Stimulated activated CD8-positive, alpha-beta memory T cell treated with anti-CD3 and anti-CD28 coated beads, Interleukin-7, amount 100 ng/mL, for 4 hours (primary cell): Measurements from ENCODE around the gene ATP1A3.
"Not testable (repeated sequence)": the region's sequence is repeated elsewhere in the genome, so short reads cannot be mapped to it uniquely, and the experiment has no call there.

Experiments
- DNase-seq, 2 donors: peaks; one replicate each; pipeline ENCODE4 v3.0.0-alpha.2; 2020; ENCODE audit warnings: low read depth in 2 of 2

The ATP1A3 gene

DNA sequence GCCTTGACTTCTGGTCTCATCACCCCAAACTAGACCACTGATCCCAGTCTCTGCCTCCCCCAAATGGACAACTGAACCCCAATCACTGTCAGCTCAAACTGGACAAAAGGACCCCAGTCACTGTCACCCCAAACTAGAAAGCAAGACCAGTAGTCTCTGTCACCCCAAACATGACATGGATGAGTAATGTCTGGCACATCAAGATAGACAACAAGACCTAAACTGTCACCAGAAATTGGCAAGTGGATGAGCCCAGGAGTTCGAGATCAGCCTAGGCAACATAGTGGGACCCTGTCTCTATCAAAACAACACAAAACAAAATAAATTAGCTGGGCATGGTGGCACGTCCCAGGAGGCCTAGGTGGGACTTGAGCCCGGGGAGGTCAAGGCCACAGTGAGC is 46.9 kb downstream of the ATP1A3 start:
- no peak for DNase-seq

DNA sequence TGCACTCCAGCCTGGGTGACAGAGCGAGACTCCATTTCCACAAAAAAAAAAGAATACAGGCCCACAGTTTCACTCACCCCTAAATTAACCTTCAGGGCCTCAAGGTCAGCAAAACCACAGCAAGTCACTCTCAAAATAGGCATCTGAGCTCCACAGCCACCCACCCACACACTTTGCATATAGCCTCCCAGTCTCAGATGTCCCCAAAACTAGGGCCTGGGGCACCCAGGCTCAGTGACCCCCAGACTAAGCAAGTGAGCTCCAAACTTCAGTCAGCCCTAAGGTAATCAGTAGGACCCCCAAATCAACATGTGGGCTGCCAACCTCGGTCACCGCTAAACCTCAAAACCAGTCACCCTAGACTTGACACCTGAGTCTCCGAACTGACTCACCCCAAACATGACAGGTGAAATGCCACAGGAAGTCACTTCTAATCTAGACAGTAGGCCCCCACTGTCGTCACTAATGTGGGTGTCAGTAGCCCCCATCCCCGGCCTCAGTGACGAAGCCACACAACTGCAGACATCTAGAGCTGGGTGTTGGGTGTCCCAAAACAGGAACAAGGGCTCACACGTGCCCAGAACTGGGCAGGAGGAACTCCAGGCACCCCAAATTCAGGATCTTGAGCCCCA is 48.8 kb downstream of the ATP1A3 start:
- peak; percentile 86 to 91 for DNase-seq

DNA sequence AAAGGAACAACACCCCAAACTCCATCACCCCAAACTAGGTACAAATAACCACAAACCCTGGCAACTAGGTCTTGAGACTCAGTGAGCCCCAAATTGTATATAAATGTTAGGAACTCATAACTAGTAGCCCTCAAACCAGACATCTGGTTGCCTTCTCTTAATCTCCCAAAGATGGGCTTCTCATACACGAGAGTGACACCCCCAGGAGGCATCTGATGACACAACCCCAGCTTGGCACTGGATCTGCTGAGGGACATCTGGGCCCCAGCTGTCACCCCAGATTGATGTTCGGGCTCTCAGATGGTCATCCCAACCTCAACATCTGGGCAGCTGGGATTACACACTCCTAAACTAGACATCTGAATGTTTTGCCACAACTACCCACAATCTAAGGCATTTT is 49.7 kb downstream of the ATP1A3 start:
- DNase-seq = no peak

DNA sequence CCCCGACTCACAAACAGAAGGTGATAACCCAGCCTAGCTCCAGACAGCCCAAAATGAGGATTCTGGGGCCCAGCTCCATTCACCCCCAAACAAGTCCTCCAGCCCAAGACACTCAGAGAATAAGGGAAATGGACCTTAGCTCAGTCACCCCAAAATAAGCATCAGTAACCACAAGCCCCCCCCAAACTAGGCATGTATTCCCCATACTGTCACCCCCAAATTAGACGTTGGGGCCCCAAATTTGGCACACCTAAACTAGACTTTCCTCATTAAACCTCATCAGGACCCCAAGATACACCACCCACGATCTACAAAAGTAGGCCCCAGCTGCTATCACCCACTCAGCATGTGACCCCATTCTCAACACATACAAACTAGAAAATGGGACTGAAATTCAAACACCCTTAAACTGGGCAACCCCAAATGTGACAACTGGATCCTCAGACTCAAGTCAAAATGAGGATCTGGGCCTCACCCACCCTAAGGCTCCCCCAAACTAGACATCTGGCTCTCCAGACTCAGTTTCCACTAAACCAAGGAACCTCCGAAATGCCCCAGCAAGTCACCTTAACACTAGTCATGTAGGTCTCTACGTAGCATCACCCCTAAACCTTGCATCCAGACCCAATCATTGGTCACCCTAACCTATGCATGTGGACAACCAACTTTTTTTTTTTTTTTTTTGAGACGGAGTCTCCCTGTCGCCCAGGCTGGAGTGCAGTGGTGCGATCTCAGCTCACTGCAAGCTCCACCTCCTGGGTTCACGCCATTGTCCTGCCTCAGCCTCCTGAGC is 52.4 kb downstream of the ATP1A3 start:
- DNase-seq = no peak

DNA sequence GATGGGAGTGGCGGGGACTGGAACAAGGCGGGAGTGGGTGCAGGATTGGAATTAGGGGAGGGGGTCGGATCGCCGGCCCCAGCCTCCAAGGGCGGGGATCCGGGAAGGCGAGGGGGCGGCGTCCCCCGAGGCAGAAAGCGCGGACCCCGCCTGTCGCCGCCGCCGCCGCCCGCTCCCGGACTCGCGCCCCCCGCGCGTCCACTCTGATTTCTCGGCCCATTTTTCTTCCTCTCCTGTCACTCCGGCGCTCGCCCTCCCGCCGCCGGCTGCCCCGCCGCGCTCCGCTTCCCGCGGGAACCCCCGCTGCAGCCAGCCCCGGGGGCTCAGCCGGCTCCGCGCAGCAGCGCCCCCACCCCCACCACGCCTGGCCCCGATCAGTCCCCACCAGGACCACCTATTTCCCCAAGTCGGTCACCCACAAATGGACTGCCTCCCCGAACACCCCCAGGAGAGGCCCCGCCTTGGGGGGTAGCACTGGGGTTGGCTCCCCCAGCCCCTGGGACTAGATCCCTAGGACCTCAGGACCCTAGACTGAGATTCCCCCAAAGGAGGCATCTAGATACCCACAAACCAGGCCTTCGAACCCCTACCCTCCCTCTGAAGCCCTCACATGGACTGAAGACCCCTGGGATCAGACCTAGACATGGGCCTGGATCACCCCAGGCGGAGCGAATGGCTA is 53.2 kb downstream of the ATP1A3 start:
- no peak for DNase-seq

DNA sequence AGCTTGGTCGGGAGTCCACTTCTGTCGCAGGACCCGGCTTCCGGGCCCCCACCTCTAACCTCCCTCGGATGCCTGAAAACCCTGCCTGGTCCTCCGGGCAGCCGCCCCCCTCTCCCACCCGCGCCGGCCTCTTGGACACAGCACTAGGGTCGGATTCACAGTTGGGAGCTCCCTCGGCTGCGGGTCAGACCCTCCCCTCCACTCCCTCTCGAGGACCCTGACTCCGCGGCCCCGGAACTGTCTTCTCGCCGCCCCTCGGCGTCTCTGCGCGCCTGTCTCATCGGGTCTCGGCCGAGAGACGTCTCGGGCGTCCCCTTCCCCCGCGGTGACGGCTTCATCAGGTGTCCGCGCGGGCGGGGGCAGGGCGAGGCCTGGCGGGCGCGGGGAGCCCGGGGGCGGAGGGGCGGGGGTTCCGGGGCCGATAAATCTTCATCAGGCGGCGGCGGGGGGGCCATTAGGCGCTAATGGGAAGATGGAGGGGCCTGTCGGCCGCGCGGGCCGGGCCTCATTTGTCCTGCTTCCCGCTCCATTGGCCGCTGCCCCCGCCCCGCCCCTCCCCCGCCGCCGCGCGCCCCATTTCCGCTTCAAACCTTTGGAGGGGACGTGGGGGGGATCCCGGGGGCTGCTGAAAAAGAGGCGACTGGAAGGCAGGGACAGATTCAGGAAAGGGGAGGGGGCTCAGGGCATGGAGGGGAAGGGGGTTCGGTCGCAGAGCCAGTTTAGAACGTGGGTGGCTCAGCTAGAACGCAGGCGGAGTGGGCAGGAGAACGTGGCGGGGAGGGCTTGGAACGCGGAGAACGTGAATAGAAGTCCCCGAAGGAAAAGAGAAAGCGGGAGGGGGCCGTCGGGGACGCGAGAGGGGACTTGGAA is 53.9 kb downstream of the ATP1A3 start:
- peak in 1 of 2 donors; percentile 68 for DNase-seq

DNA sequence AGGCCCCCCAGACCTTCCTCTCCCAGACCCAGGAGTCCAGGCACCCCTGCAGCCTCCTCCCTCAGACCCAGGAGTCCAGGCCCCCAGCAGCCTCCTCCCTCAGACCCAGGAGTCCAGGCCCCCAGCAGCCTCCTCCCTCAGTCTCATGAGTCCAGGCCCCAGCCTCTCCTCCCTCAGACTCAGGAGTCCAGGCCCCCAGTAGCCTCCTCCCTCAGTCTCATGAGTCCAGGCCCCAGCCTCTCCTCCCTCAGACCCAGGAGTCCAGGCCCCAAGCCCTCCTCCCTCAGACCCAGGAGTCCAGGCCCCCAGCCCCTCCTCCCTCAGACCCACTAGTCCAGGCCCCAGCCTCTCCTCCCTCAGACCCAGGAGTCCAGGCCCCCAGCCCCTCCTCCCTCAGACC is 54.8 kb downstream of the ATP1A3 start:
- not testable (repeated sequence) for DNase-seq

DNA sequence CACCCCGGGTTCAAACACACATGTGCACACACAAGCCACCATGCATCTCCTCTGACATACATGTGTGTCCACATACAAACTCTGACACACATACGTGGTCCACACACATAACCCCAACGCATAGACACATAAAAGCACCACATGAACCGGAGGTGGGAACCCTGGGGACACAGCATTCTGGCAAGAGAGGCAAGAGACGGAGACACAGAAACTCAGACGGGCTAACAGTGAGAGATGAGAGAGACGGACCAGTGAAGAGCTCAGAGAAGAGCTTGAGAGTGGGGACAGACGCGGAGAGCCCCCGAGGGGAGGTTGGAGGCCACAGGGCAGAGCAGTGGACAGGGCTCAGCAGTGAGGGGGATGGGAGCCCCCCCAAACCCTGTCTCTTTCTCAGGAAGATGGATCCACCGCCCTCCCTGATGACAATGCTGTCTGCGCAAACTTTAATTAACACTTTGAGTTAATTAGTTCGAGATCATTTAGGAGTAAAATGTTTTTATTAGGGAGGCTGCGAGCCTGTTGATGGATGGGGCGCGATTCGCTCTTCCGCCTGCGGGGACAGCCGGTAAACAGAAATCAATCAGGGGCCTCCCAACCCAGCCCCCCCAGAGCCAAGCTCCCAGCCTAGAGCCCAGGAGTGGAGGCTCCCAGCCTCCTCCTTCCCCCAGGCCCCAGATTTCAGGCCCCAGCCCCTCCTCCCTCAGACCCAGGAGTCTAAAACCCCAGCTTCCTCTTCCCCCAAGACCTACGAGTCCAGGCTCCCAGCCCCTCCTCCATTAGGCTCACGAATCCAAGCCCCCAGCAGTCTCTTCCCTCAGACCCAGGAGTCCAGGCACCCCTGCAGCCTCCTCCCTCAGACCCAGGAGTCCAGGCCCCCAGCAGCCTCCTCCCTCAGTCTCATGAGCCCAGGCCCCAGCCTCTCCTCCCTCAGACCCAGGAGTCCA is 56.2 kb downstream of the ATP1A3 start:
- DNase-seq = no peak

DNA sequence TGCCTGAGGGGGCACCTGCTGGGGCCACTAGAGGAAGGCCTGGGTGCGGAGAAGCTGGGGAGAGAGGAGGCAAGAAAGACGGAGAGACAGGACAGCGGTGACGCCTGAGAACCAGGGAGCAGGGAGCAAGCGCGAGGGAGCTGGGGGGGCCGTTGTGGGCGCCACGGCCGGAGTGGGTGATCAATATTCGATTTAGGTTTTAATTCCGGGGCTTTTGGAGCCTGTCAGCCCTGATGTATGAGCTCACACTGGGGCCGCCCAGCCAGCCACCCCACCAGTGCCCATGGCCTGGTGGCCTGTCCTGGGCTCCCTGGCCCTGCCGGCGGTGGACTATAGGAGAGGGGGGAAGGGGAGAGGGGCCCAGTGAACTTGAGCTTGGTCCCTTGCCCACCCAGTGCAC is 57.1 kb downstream of the ATP1A3 start:
- no peak for DNase-seq

DNA sequence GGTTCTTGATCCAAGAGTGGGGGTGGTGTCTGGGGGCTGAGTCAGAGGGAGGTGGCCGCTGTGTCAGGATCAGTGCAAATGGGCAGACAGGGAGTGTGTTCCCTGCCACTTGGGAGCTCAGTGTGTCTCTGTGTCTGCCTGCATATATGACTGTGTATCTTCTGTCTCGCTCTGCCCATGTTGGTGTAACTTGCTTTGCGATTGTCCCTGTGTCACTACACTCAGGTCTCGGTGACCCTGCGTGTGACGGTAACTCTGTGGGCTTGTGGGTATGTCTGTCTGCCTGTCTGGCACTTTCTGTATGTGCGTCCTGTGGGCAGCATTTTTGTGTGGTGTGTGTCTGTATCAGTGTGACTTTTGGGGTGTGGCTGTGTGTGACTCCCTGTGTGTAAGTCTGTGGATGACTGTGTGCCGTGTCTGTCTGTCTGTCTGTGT is 57.6 kb downstream of the ATP1A3 start:
- peak in 1 of 2 donors; percentile 55 for DNase-seq

DNA sequence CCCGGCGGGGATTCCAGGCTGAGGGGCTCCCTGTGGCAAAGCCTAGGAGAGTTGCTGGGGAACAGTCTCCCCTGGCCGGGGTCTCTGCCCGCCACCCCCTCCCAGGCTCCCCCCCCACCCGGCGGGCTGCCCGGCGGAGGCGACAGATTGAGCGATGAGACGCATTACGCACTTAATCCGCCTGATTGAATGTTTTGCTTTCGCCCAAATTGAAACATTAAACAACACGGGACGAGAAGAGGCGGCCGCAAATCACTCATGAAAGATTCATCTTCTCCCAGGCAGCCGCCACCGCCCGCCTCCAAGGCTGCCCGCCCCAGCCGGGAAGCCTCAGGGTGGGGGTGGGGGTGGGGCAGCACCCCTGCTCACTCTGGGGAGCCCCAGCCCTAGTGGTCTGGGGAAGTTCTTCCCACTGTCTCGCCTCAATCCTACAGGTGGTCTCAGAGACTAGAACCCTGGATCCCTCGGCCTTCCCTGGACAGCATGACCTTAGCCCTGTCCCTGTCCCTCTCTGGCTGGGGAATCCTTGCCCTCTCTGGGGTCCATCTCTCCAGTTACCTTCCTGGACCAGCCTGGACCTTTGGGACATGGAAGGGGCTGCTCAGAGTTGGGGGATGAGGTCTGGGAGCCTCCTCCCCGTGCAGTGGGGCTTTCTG is 58.1 kb downstream of the ATP1A3 start:
- no peak for DNase-seq

DNA sequence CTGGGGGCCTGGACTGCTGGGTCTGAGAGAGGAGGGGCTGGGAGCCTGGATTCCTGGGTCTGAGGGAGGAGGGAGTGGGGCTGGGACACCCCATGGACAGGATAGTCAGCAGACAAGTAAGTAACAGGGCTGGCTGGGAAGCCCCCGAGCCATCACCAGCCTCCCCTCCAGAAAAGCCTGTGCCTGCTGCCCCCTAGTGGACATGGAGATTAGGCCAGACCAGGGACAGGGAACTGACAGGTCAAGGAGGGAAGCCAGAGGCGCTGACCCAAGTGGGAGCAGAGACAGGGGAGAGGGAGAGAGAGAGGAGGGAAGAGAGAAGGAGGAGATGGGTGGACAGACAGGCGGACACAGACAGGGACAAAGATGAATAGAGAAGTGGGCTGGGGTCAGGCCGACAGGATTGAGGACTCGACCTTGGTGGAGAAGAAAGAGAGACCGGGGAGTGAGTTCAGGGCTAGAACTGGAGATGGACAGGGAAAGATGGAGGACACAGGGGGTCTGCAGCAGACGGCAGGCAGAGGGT is 59.1 kb downstream of the ATP1A3 start:
- peak; percentile 61 to 64 for DNase-seq

DNA sequence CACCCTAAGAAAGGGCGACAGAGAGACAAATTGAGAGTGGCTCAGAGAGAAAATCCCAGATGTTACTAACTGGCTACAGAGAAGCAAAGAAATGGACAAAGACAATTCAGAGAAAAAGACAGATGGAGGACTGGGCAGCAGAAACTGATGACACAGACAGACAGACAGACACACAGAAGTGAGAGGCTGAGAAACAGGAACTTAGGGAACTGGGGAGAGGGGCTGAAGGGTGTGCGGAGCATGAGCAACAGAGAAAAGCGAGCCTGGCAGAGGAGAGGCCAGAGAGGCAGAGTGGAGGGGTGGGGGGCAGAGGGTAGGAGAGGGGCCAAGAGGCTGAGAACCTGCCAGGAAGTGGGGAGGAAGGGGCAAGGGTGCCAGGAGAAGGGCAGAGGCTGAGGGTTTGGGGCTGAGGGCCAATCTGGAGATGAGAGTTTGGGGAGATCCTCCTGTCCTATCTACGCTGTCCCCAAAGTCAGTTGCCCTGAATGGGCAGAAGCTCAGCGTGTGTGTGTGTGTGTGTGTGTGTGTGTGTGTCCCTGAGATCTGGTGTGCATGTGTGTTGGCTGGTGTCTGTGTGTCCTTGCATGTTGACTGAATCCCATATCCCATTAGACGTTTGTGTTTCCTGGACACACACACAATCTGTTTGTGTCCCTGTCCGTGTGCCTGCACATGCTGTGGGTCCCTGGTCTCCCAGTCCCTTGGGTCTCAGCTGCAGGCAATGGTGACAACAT is 60.2 kb downstream of the ATP1A3 start:
- no peak for DNase-seq

DNA sequence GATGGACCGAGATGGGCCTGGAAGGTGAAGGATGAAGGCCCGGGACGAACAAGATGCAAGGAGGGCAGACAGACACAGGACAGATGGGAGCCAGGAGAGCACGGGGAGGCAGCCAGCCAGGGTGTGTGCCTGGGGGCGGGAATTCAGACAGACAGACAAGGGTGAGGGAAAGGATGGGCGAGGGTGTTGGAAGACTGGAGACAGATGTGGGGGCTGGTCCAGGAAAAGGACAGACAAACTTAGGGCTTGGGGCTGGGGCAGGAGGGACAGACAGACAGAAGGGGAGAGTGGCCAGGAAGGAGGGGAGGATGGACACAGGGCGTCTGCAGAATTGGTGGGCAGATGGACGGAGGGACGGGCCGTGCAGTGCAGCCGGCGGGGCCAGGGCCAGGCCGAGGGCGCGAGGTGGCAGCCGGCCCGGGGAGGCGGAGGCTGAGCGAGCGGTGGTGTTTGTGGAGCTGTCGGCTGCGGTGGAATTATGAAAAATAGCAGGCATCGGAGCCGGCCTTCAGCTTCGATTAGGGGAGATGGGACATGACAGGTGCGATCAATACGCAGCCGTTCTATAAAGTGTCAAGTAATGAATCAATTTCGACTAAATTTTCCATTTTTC is 61.2 kb downstream of the ATP1A3 start:
- no peak for DNase-seq

DNA sequence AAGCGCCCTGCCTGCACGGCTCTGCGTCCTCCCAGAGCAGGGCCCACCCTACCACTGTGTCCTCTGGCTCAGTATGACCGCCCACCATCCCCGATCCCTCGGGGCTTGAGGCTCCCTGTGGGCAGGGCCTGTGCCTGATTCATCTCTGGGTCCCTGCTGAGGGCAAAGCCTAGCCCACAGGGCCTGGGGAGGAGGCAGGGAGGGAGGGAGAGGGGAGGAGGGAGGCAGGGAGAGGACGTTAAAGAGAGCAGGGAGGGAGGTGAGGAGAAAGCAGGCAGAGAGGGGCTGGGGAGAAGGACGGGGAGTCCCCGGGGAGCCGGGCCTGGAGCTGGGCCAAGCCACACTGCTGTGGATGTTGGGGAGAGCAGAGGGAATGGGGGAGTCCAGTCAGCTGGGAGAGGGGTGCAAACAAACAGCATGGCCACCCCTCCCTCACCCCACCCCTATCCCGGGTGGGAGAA is 61.7 kb downstream of the ATP1A3 start:
- no peak for DNase-seq

DNA sequence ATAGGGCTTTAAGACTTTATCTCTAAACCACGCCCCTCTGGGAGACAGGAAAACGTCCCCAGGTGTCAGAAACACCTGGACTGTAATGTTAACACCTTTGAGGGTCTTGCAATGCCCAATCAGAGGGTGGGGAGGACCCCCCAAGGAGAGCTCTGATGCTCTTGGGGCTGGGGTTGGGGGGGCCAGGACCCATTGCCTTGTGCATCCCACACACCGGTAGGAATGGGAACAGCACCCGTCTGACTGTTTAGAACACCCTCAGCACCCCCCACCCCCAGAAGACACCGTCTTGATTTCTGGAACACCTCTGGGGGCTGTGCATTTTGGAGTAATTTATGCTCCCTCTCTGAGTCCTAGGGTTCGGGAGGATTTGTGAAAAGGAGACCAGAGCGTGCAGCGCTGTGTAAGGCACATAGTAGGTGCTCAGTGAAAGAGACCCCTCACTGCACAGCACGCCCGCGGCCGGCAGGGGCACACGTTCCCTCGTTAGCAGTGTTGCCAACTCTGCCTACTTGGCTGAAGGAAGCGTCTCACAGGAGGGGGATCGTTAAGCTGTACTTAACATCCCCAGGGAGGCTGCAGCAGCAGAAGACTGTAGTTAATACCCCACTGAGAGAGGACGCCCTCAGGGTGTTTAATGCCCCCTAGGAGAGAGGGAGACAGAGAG is 63.0 kb downstream of the ATP1A3 start:
- no peak for DNase-seq

DNA sequence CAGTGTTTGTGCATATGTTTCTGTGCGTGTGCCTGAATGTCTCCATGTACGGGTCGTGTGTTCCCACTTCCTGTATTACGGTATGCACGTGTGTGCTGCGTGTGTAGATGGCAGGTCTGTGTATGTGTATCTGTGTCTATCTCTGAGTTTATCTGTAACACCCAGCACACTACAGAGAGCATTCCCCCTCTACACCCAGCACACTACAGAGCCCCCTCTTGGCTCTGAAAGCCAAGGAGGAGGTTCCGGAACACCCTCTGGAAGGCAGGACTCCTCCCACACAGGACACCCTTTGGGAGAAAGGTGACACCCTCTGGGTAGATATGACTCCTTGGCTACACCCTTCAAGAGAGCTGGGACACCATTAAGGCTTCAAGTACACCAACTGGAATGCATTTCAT is 63.7 kb downstream of the ATP1A3 start:
- no peak for DNase-seq

DNA sequence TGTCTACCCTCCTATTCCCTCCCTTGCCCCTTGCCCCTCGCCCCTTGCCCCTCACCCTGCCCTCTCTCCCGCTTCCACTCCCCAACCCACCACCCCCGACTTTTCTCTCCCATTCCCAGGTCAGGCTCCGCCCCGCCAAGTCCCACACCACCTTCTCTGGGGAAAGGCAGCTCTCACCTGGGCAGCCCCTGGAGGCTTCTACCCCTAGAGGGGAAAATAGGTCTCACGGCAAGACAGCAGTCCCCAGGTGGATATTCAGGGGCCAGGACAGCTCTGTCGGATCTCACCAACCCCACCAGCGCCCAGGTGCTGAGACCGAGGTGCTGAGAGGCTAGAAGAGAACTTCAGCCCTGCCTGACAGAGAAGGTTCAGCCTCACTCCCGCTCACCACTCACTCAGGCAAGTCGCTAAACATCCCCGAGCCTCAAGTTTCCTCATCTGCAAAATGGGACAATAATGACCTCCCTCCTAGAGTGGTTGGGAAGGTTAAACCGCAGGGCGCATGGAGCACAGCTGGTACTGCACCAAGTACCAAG is 64.4 kb downstream of the ATP1A3 start:
- no peak for DNase-seq
